ENCODE measurements around the gene DNAJA2.

DNAJA2 gene

GRCh38 chr16:46906360-46907060 lies 67.0 kb downstream of the DNAJA2 start:
- TF ChIP-seq, protein P1, sequence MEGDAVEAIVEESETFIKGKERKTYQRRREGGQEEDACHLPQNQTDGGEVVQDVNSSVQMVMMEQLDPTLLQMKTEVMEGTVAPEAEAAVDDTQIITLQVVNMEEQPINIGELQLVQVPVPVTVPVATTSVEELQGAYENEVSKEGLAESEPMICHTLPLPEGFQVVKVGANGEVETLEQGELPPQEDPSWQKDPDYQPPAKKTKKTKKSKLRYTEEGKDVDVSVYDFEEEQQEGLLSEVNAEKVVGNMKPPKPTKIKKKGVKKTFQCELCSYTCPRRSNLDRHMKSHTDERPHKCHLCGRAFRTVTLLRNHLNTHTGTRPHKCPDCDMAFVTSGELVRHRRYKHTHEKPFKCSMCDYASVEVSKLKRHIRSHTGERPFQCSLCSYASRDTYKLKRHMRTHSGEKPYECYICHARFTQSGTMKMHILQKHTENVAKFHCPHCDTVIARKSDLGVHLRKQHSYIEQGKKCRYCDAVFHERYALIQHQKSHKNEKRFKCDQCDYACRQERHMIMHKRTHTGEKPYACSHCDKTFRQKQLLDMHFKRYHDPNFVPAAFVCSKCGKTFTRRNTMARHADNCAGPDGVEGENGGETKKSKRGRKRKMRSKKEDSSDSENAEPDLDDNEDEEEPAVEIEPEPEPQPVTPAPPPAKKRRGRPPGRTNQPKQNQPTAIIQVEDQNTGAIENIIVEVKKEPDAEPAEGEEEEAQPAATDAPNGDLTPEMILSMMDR (IDR thresholded peaks at IDR 0.05; ENCODE audit: insufficient read depth, low read depth, low read length, missing control alignments), result no peak
- DNase-seq (ENCODE audit: low read depth), result no peak
- H3K4me3 ChIP-seq (ENCODE audit: low read depth, low read length), result no peak overlapping the region

Data from GM12865 (cell line).